ENCODE measurements around the gene SLC66A3.

The SLC66A3 gene

DNA sequence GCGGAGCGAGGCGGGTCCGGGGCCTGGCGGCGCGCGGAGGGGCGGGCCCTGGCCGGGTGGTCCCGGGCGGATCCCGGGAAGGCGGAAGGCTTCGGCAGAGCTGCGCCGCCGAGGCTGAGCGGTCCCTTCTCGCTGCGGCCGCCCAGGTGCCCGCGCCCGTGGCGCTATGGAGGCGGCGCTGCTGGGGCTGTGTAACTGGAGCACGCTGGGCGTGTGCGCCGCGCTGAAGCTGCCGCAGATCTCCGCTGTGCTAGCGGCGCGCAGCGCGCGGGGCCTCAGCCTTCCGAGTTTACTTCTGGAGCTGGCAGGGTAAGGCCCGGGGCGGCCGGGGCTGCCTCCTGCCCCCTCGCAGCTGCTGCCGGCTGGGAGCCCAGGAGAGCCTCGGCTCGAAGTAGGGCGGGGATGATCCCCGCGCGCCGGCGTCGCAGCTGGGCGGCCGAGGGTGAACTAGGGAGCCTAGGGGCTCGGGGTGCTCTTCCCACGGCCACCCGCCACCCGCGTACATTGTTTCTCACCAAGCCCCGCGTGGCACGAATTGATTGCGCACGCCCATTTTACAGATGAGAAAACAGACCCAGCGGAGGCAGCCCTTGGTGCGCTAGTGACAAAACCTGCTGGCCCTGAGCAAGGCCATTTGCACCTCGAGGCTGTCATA is at the start of gene SLC66A3:
Gene SLC66A3 (plus strand): TSS at position 87 of the 655 bp plus-strand sequence. CDS start 80 bp downstream, at position 167.
- no peak for DNase-seq (ENCODE audit: low read depth)

DNA sequence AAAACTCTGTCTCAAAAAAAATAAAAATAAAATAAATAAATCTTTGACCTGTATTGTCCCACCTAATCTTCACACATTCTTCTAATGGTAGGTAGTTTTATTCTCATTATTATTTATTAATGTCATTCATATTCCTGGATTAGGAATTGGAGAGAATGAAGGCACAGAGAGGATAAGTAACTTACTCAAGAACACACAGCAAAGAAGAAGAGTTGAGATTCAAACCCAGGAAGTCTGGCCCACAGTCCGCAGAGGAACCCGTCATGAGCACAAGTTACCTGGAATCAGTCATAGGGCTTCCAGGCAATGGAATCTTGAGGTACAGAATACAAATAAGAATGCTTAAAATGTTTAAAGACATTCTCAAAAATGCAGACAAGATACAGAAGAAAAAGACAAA is 46.3 kb upstream of the SLC66A3 start:
- DNase-seq (ENCODE audit: low read depth): no peak

DNA sequence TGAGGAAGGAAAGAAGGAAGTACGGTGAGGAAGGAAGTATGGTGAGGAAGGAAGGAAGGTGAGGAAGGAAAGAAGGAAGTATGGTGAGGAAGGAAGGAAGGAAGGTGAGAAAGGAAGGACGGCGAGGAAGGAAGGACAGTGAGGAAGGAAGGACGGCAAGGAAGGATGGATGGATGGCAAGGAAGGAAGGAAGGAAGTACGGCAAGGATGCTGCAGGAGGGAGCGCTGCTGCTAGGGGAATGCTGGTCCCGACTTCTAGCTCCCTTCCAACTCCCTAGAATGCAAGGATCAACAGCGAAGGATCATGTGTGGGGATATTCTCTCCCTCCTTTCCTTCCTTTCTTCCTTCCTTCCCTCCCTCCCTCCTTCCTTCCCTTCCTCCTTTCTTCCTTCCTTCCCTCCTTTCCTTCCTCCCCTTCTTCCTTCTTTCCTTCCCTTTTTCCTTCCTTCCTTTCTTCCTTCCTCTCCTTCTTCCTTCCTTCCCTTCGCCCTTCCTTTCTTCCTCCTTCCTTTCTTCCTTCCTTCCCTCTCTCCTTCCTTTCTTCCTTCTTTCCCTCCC is 42.3 kb upstream of the SLC66A3 start:
- no peak for DNase-seq (ENCODE audit: low read depth)

DNA sequence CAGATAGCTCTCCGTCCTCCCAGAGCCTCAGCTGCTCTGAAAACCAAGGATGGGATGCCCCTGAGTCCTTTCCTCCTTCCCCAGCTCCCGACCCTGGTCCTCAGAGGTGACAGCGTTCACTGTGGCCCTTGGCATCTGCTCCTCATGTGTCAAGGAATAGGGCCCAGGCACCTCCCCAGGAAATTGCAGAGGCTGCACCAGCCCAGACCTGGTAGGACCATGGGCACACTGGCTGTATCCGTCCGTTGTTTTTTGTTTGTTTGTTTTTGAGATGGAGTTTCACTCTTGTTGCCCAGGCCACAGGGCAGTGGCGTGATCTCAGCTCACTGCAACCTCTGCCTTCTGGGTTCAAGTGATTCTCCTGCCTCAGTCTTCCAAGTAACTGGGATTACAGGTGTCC is 37.5 kb upstream of the SLC66A3 start:
- no peak for DNase-seq (ENCODE audit: low read depth)

DNA sequence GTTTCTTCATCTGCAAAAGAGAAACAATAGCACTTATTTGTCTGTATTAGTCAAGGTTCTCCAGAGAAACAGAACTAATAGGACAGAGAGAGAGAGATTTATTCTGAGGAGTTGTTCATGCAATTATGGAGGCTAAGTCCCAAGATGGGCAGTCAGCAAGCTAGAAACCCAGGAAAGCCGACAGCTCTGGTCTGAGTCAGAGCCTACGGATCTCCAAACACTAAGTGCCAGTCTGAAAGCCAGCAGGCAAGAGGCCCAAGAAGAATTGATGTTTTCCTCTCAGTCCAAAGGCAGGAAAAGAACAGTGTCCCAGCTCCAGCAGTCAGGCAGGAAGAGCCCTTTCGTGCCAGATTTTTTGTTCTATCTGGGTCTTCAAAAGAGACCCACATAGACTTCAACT is 36.5 kb upstream of the SLC66A3 start:
- DNase-seq (ENCODE audit: low read depth): no peak

DNA sequence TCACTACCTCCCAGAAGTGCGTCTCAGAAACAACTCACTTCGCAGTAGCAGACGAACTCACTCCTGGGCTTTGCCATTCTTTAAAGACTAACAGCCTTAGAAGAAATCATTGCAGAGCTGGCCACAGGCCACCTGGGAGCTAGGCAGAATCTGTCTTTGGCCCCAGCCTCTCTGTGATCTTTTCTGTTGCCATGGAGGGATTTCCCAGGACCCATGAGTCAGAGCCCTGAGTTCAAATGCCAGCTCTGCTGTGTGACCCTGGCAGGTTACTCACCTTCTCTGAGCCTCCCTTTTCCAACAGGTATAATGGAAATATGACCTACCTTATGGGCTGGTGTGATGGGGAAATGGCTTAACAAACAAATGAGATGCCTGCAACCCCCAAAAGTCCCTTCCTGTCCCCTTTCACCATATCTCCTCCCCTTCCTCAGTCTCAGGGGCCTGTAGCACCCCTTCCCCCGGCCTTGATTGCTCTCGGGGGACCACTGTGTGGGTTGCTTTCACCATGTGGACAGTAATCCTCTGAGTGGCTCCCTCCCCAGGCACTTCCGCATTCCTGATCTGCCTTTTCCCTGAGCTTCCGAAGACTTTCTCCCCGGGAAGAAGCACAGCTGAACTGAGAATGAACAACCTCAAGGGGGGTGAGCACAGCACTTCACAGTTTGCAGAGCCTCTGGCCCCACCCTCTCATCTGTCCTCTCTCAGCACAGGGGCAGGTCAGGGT is 34.0 kb upstream of the SLC66A3 start:
- no peak for DNase-seq (ENCODE audit: low read depth)

DNA sequence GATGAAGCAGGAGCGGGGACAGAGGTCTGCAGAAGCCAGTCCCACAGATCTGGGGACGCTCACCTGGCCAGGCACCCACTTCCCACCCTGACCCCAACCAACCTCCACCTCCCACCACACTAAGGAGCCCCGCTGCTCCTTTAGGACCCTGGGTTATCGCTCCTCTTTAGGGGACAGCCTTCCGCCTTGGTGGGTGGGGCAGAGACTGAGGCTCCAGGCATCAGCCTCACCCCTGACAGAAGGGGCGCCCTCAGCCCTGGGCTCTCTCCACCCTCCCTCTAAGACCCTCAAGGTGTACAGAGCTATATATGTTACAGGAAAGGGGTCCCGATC is 33.5 kb upstream of the SLC66A3 start:
- no peak for DNase-seq (ENCODE audit: low read depth)

DNA sequence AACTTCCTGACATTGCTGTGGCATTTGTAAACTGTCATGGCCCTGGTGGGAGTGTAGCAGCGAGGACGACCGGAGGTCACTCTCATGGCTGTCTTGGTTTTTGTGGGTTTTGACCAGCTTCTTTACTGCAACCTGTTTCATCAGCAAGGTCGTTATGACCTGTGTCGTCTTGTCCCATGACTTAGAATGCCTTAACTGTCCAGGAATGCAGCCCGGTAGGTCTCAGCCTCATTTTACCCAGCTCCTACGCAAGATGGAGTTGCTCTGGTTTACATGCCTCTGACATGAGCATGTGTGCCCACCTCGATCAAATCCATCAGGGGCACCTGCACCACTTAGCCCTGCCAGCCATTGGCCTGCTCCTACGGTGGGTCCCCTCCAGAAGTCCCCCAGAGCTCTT is 32.9 kb upstream of the SLC66A3 start:
- DNase-seq (ENCODE audit: low read depth): no peak

DNA sequence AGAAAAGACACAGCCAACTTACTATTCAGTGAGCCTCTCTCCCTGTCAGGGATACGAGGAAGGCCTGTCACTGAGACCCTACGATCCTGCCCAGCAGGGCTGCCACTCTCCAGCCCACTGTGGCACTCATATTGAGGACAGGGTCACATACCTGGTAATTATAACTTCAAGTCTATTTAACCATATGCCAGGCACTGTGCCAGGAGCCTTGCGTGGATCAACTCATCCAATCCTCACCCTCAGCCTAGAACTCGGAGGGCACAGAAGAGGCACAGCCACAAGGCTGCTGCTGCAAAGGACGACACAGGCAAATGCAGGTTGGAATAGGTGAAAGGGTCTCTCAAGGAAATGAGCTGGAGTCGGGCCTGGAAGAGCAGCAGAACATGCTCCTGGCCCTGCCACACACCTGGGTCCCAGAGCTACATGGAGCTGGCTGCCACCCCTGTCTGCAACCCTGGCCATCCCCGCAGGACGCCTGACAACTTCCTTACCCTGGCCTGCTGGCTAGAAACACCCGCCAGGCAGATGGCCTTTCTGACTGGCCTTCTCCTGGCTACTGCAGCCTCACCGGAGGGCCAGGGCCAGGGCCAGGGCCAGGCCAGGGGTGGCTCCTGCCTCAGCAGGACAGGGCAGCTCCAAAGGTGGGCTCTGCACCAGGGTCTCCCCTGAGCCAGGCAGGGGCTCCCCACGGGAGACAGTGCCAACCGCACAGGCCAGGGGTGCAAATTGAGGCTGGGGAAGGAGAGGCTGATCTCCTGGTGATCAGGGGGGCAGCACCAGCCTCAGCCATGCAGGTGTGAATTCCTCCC is 32.1 kb upstream of the SLC66A3 start:
- no peak for DNase-seq (ENCODE audit: low read depth)

DNA sequence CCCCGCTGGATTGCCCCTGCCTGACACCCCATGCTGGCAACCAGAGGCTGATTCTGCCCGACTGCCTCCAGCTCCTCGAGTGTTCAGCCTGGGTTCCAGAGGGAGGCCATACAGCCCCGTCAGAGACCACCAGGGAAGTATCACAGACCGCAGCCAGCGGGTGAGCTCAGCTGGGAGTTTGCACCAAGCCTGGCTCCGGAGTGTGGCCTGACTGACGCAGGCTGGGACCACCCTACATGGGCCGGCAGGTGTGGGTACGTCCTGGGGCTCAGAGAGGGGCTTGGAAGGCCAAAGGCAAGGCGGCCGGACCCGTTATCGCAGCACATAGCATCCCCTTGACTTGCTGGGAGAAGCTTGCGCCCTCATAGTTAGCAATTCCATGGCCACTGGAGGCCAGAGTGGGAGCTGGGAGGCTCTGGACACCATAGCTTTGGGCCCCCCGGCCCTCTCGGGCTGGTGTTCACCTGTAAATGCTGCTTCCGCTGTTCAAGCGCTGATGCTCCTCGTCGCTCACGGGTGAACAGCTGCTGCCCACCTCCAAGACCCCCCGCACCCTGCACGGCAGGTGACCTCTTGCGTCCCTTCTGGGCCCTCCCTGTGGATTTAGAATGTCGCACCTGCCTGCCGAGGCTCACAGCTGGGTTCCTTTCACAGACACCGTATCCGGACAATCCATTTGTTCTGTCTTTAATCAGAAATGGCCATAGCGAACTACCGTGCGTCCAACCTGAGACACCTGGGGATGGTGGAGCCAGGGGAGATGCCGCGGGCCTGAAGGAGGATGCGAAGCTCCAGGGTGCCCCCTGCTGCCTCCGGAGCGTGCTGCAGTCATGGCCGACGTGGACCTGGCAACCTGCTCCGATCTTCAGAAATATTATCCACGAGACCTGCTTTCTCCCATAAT is 31.2 kb upstream of the SLC66A3 start:
- DNase-seq (ENCODE audit: low read depth): peak; percentile 50

DNA sequence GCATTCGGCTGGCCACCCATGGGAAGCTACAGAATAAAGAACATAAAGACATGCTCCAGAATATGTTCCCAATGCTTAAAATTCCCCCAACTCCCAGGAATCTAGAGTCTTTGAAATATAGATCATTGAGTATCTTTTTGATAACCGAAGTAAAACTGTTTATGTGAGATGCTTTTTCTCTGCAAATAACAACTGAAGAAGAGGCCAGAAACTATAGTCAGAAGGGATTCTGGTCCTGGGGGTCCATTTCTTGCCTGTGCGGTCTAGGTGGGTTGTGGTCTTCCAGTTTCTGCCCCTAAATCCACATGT is 30.6 kb upstream of the SLC66A3 start:
- no peak for DNase-seq (ENCODE audit: low read depth)

DNA sequence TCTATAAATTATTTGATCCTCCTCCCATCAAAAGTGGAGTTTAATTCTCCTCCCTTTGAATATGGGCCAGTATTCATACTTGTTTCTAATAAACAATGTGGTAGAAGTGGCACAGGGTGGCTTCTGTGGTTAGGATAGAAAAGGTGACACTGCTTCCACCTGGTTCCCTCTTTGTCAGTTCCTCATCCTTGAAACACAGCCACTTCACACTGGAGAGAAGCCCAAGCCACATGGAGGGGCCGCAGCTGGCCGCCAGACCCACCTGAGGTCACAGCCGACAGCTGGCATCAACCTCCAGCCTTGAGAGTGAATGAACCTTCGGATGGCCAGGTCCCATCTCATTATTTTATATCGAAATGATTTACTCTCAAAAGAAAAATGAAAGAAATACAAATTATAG is 27.5 kb upstream of the SLC66A3 start:
- no peak for DNase-seq (ENCODE audit: low read depth)

DNA sequence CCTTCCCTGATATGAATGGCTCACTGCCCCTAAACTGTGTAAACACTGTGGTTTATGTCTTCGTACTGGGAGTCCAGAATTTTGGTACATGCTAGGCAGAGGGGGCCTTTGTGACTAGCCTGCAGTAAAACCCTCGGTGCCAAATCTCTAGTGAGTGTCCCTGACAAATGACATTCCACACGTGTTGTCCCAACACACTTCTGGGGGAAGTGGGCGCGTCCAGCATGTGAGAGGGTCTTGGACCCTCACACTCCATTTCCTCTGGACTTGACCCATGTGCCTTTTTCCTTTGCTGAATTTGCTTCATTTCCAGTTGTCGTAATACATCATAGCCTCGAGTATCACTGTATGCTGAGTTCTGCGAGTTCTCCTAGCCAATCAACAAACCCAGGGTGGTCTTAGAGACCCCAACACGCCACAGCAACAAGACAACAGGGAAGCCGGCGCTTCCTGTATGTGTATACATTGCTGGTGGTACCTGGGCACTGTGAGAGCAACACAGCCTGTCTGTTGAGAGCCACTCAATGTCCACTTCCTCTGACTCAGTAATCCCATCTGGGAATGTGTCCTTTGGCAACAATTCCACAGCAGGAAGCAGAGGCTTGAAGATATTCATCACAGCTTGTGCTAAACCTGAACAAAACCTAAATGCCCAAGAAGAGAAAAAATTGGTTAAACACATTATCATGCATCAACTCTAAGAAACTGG is 26.9 kb upstream of the SLC66A3 start:
- DNase-seq (ENCODE audit: low read depth): no peak

DNA sequence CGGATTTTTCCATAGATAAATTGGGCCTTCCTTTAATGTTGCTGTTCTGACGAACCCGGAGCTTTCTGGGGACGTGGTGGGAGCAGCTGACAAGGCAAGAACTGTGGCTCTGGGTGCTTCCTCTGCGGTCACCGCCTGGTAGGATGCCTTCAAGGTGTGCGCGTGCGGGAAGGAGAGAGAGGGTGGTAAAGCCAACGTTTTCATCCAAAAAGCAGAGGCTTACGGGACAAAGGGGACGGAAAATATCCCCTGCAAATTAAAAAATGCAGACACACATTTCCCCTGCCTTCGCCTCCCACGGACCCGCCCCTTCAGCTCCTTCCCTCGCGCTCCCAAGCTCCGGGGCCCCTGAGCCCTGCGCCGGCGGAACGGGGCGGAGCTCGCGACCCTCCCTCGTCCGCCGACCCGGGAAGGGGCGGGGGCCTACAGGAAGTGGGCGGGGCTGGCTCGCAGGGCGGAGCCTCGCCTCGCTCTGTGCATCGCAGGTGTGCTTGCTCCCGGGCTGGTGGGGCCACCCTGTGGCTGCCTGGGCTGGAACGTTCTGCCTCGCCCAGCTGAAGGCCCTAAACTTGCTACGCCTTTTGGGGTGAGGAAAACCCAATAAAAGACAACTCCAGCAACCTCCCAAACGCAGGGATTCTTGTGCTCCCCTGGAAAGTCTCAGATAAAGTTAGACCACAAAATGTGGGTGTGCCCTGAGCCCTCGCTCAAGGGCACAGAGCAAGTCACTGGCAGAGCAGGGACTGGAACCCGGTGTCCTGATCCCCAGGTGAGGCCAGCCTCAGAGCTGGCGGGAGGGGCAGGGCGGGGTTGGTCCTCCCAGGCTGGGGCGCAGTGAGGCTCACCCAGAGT is 25.4 kb upstream of the SLC66A3 start:
- peak; percentile 48 for DNase-seq (ENCODE audit: low read depth)

DNA sequence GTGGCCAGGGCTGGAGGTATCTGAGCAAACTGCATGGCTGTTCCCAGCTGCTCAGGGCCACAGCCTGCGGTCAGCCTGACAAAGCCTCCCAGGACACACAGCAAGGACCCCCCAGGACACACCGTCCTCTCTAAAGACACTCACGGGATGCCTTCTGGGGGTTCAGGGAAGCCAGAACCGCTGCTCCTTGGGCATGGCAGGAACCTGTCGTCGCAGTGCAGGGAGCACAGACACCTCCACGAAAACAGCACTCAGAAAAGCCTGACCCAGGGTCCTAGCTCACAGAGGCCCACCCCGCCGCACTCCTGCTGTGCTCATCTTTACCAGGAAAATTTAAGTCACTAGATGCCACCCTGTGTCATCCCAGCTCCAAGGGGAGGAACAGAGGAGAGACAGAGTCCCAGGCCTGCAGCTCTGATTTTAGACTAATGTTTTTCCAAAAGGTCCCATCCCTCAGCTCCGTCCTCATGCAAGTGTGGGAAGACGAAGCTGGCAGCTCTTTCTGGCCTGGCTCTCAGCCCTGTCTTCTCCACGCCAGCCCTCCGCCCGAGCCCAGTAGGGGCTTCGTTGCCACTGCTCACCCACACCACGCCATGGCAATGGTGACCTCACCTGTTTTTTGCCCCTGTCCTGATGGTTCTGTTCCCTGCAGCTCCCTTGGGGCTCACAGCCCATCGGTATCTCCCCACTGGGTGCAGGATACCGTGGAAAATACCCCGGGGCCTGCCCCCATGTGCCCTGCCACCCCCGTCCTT is 23.9 kb upstream of the SLC66A3 start:
- DNase-seq (ENCODE audit: low read depth): no peak

DNA sequence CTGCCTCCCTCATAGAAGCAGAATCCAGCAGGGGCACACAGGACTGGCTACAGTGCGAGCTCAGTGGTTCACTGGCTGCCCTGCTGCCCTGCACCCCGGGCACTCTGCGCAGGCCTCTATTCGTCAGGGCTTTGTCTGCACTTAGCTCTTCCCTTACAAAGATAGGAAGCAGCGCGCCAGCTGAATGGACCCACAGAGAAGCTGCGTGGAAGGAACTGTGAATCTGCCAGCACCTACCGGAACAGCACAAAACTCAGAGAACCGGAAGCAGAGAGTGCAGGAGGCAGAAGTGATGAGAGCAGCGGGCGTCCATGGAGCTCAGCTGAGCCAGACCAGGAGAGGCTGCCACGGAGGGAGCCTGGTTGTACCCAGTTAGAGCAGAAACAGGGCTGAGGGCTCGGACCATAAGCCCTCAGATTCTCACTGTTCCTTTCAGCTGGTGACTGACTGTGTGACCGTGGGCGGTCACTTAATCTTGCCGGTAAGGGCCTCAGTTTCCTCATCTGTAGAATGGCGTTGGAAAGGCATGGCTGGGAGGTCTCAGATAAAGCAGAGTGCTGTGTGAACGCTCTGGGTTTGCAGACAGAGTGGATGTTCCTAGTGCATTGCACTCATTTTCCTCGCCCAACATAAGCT is 23.1 kb upstream of the SLC66A3 start:
- DNase-seq (ENCODE audit: low read depth): no peak

DNA sequence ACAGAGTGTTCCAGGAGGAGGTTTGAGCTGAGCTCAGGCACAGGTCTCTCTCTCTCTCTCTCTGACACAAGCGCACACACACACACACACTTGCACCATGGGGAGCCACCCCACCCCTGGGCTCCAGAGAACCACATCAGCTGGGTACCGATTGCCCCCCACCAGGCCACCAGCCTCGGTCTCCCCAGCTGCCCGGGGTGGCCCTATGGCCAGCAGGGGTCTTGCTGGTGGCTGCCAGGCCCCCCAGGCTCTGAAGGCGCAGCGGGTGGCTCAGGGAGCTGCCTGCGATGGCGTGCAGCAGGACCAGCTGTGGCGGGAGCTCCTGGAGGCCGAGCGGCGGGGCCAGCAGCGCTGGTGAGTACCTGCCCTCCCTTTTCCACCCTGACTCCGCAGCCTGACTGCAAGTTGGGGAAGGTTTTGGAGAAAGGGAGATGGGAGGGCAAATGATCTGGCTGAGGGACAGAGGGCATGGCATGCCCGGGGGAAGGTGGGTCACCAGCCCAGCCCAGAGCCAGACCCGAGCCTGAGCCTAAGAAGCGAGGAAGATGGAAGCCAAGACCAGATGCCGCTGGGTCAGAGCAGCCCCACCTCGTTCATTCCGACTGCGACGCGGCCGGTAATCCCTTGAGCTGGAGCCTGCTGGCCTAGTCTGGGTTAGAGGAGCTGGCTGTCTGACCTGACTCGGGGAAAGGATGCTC is 21.9 kb upstream of the SLC66A3 start:
- DNase-seq (ENCODE audit: low read depth): no peak

DNA sequence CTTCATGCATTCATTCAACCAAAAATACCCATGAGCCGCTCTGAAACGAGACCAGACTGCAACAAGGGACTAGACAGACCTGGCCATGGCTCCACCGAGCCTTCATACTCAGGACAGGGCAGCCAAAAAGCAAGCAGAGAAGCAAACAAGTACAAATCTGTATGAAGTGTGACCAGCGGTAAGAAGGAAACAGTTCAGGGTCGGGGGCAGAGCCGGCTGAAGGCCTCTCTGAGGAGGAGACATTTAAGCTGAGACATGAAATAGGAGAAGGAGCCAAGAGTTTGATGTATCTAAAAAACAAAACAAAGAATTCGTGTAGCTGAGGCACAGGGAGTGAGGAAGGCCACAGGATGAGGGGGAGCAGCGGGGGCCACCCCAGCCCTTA is 21.3 kb upstream of the SLC66A3 start:
- DNase-seq (ENCODE audit: low read depth): no peak

DNA sequence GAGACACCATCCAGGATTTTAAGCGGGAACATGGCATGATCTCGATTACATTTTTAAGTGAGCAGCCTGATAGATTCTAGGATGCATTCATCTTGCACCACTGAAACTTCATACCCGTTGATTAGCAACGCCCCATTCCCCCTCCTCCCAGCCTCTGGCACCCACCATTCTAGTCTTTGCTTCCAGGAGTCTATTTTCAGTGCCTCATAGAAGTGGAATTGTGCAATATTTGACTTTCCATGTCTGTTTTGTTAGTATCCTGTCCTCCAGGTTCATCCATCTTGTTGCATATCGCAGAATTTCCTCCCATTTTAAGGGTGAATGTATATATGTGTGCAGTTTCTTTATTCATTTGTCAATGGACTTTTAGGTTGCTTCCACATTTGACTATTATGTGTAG is 20.9 kb upstream of the SLC66A3 start:
- DNase-seq (ENCODE audit: low read depth): no peak
